ENCODE data around the gene AANAT.

AANAT gene

GRCh38 chr17:76447931-76448652 is 19.3 kb upstream of the AANAT start:
- TF ChIP-seq ZNF565 (CRISPR knock-in tag; conservative IDR thresholded peaks at IDR 0.05; ENCODE audit: low read depth) (no peak), GLIS3 (CRISPR knock-in tag; IDR thresholded peaks at IDR 0.05) (no peak), ZC3H10 (CRISPR knock-in tag; IDR thresholded peaks at IDR 0.05) (no peak), ISL1 (CRISPR knock-in tag; IDR thresholded peaks at IDR 0.05) (no peak), ARNTL (CRISPR knock-in tag; IDR thresholded peaks at IDR 0.05; ENCODE audit: borderline replicate concordance, low read depth) (no peak), PATZ1 (CRISPR knock-in tag; IDR thresholded peaks at IDR 0.05; ENCODE audit: borderline replicate concordance) (no peak), ESRRG (CRISPR knock-in tag; IDR thresholded peaks at IDR 0.05) (no peak), BACH2 (CRISPR knock-in tag; IDR thresholded peaks at IDR 0.05; ENCODE audit: borderline replicate concordance) (no peak), ZFP3 (CRISPR knock-in tag; IDR thresholded peaks at IDR 0.05) (no peak), TSHZ2 (CRISPR knock-in tag; IDR thresholded peaks at IDR 0.05) (no peak), OSR1 (CRISPR knock-in tag; IDR thresholded peaks at IDR 0.05) (no peak), CREB5 (CRISPR knock-in tag; IDR thresholded peaks at IDR 0.05; ENCODE audit: low read depth) (no peak), ZFP30 (CRISPR knock-in tag; IDR thresholded peaks at IDR 0.05) (no peak)

GRCh38 chr17:76449126-76449525 is 18.3 kb upstream of the AANAT start:
- ATAC-seq: no peak
- TF ChIP-seq ARNTL (CRISPR knock-in tag; IDR thresholded peaks at IDR 0.05; ENCODE audit: borderline replicate concordance, low read depth) (no peak), ZNF565 (CRISPR knock-in tag; conservative IDR thresholded peaks at IDR 0.05; ENCODE audit: low read depth) (no peak), BACH2 (CRISPR knock-in tag; IDR thresholded peaks at IDR 0.05; ENCODE audit: borderline replicate concordance) (no peak), RARB (CRISPR knock-in tag; IDR thresholded peaks at IDR 0.05) (no peak), ISL1 (CRISPR knock-in tag; IDR thresholded peaks at IDR 0.05) (no peak)

More at GRCh38 chr17:76447931-76448652, 19.3 kb upstream of the AANAT start:
- ATAC-seq: no peak

GRCh38 chr17:76451506-76451905 is 15.9 kb upstream of the AANAT start:
- ATAC-seq: no peak
- TF ChIP-seq ZFP30 (CRISPR knock-in tag; IDR thresholded peaks at IDR 0.05) (no peak), TCF4 (CRISPR knock-in tag; IDR thresholded peaks at IDR 0.05; ENCODE audit: borderline replicate concordance) (no peak), SNAI2 (CRISPR knock-in tag; IDR thresholded peaks at IDR 0.05) (no peak), RARB (CRISPR knock-in tag; IDR thresholded peaks at IDR 0.05) (no peak), ARNTL (CRISPR knock-in tag; IDR thresholded peaks at IDR 0.05; ENCODE audit: borderline replicate concordance, low read depth) (no peak), CREB5 (CRISPR knock-in tag; IDR thresholded peaks at IDR 0.05; ENCODE audit: low read depth) (no peak), CSRNP3 (CRISPR knock-in tag; IDR thresholded peaks at IDR 0.05) (no peak), BACH2 (CRISPR knock-in tag; IDR thresholded peaks at IDR 0.05; ENCODE audit: borderline replicate concordance) (no peak), ISL1 (CRISPR knock-in tag; IDR thresholded peaks at IDR 0.05) (no peak)

Data from SK-N-SH treated with all-trans-retinoic acid at 6 μM for 48 hours (cell line).